ENCODE measurements around the gene CHSY1.

CHSY1 gene

DNA sequence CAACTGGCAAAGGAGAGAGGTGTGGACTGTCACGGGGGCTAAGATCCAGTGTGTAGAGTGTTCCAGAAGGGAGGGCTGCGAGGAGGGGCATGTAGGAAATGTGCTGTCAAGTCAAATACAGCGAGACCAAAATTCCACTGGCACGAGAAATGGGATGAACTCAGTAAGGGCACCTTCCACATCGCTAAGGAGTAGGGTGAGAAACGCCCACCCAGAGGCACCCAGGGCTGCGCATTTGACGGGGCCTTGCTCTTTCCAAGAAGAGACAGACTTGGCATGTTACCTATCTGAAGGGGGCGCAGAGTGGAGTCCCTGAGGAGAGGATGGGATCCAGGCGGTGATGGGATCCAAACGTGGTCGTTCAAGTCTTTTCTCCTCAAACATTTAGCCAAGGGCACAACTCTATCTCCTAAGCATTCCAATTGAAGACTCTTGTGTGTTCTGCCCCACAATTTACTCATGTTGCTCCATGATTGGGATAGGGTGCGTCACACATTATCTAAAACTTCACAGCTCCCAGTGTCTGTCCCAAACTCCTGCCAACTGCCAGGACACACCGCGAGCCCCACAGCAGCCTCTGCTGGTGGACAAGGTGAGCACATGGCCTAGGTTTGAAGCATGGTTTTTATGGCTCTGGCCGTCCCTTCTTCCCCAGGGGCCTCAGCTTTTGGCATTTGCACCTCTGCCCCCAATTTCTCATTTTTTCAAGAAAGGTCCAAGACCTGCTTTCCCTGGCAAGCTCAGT lies 17.8 kb upstream of the CHSY1 start:
- Histone ChIP-seq H3K9me3 (no peaks in the 10 kb centered on the region), H3K9ac (no peak overlapping the region), H3K4me1 (peaks cover 7% of the 10 kb centered on the region), H3K4me2 (no peak overlapping the region), H3K36me3 (peaks cover 59% of the 10 kb centered on the region), H3K4me3 (no peak overlapping the region), H3K27me3 (no peaks in the 10 kb centered on the region), H4K20me1 (0 out of 2 replicates have a peak, but pooled peaks cover under 1% of the 10 kb centered on the region), H3K27ac (no peak overlapping the region)
- no peak for TF ChIP-seq Cebpa-rat (IDR thresholded peaks at IDR 0.05)

DNA sequence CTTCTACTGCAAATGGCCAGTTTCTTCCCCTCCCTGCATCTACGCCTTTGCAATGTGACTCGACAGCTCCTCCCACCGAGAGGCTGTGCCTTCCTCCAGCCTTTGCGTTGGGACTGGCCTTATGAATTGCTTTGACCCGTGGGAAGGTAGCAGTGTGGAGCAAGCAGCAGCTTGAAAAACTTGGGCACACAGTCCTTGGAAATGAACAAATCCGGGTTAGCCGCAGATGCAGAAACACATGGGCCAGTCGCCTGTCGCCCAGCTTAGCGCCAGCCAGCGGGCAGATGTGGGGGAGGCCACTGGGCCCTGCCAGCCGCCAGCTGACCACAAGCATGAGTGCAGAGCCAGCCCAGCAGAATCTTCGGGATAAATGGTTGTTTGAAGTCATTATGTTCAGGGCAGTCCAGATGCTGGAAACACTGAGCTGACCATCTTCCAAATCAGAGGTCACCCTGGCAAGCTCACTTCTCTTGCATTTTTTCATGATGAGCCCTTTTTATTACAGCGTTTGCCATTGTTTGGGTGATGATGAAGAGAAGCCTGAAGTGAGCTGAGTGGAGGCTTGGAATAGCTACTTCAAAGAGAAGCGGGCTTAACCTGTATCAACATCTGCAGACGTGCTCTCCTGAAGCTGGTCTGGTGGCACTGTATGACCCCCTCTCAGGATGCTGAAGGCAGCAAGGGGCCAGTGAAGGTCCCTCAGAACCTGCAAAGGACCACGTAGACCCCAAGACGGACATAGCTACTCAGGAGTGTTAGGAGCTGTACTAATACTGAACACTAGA lies 15.7 kb upstream of the CHSY1 start:
- no peaks in the 10 kb centered on the region for H3K9me3 ChIP-seq
- H3K27me3 ChIP-seq = no peaks in the 10 kb centered on the region
- no peak overlapping the region for H3K4me3 ChIP-seq
- H3K36me3 ChIP-seq = peaks cover 37% of the 10 kb centered on the region
- no peak overlapping the region for H3K9ac ChIP-seq
- no peaks in the 10 kb centered on the region for H4K20me1 ChIP-seq
- no peak overlapping the region for H3K27ac ChIP-seq
- H3K4me2 ChIP-seq = no peak overlapping the region
- no peak for TF ChIP-seq Cebpa-rat (IDR thresholded peaks at IDR 0.05)
- peaks cover 7% of the 10 kb centered on the region for H3K4me1 ChIP-seq

DNA sequence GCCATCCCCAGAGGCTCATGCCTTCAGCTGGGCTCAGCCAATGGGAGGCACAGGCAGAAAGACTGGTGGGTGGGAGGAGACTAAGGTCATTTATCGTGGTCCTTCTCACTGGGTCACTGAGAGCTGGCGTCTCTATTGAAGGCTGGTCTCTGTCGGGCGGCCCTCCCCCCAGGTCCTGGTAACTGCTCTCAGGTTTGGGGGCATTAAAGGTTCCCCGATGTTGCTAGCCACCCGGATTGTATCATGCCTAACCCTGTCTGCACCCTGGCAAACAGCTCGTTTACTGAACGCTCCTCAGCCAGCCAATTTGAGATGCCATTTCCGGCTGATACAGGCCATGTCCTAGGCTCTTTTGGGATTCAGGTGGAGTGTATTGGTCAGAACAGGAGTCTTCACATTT lies 14.9 kb upstream of the CHSY1 start:
- no peak overlapping the region for H3K9ac ChIP-seq

DNA sequence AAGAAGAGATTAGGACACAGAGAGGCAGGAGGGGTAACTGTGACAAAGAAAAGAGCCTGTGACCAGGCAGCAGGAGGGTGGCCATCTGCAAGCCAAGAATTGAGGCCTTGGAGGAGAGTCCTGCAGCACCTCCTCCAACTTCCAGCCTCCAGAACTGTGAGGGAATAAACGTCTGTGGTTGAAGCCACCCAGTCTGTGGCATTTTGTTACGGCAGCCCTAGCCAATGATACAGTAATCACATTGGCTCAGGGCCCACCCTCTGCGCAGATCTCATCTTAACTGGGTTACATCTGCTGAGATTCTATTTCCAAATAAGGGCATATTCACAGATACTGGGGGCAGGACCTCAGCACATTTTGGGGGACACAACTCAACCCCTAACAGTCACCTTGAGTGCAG lies 14.2 kb upstream of the CHSY1 start:
- Histone ChIP-seq H4K20me1 (no peaks in the 10 kb centered on the region), H3K36me3 (peaks cover 22% of the 10 kb centered on the region), H3K27me3 (no peaks in the 10 kb centered on the region), H3K4me1 (peaks cover 7% of the 10 kb centered on the region), H3K9ac (no peak overlapping the region), H3K4me2 (no peak overlapping the region), H3K27ac (no peak overlapping the region), H3K4me3 (no peak overlapping the region), H3K9me3 (no peaks in the 10 kb centered on the region)
- TF ChIP-seq Cebpa-rat (IDR thresholded peaks at IDR 0.05) = no peak

More for the DNA sequence above, 14.9 kb upstream of the CHSY1 start:
- no peak for TF ChIP-seq Cebpa-rat (IDR thresholded peaks at IDR 0.05)
- Histone ChIP-seq H3K4me2 (no peak overlapping the region), H3K27me3 (no peaks in the 10 kb centered on the region), H3K36me3 (peaks cover 30% of the 10 kb centered on the region), H3K4me3 (no peak overlapping the region), H3K9me3 (no peaks in the 10 kb centered on the region), H4K20me1 (no peaks in the 10 kb centered on the region), H3K4me1 (peaks cover 7% of the 10 kb centered on the region), H3K27ac (no peak overlapping the region)

DNA sequence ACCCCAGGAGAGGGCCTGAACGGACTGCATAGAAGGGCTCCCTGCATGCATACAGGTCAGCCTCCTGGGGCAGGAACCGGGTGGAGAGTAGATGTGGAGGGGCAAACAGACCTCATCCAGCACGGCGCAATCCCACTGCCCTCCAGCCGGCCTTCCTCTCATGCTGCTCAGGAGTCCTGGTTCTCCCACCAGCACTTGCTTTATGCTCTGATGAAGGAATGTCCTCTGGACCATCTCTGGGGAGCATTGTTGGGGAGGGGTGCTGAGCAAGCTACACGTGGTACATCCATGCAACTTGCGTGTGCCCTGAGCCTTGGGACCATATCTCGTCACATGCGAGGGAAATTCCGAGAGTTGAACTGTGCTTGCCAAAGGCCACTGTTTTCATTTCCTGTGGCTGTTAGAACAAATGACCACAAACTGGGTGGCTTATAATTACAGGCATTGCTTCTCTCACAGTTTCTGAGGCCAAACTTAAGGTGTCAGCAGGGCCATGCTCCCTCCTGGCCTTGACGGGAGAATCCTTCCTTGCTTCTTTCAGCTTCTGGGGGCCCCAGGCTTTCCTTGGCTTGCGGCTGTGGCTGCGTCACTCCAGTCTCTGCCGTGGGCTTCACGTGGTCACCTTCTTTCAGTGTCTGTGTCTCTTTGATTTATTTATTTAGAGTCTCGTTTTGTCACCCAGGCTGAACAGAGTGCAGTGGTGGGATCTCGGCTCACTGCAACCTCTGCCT lies 13.2 kb upstream of the CHSY1 start:
- Histone ChIP-seq H3K27ac (no peak overlapping the region), H3K27me3 (no peaks in the 10 kb centered on the region), H3K4me3 (no peak overlapping the region), H3K9me3 (no peaks in the 10 kb centered on the region), H3K4me2 (no peak overlapping the region), H4K20me1 (no peaks in the 10 kb centered on the region), H3K4me1 (peaks cover 7% of the 10 kb centered on the region), H3K9ac (no peak overlapping the region), H3K36me3 (peaks cover 13% of the 10 kb centered on the region)
- TF ChIP-seq Cebpa-rat (IDR thresholded peaks at IDR 0.05) = no peak

DNA sequence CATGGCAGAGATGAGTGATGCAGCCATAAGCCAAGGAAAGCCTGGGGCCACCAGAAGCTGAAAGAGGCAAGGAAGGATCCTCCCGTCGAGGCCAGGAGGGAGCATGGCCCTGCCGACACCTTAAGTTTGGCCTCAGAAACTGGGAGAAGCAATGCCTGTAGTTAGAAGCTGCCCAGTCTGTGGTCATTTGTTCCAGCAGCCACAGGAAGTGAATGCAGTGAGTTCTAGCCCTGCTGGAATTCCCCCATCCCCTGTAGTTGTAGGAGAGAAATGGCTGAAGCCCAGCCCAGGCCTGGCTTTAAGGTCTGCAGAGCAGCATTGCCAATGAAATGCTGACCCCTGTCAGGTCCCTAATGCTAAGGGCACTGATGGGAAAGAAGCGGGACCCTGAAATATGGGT lies 12.2 kb upstream of the CHSY1 start:
- H4K20me1 ChIP-seq = no peaks in the 10 kb centered on the region
- H3K4me1 ChIP-seq = peaks cover 7% of the 10 kb centered on the region
- H3K27me3 ChIP-seq = no peaks in the 10 kb centered on the region
- H3K9me3 ChIP-seq = no peaks in the 10 kb centered on the region
- TF ChIP-seq Cebpa-rat (IDR thresholded peaks at IDR 0.05) = no peak
- H3K4me3 ChIP-seq = no peak overlapping the region
- H3K36me3 ChIP-seq = peaks cover 2% of the 10 kb centered on the region
- no peak overlapping the region for H3K4me2 ChIP-seq
- no peak overlapping the region for H3K9ac ChIP-seq
- no peak overlapping the region for H3K27ac ChIP-seq

DNA sequence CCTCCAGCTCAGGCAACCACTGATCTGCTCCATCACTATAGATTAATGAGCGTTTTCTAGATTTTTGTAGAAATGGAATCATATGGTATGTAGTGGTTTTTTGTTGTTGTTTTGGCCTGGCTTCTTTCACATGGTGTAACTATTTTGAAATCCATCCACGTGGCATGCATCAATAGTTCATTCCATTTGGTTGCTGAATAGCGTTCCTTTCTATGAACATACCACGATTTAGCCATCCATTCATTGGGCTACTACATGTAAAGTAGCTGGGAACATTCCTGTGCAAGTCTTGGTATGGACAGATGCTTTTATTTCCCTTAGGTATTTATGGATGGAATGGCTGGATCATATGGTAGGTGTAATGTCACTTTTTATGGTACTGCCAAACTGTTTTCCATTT lies 10.7 kb upstream of the CHSY1 start:
- H3K27ac ChIP-seq = no peak overlapping the region
- H3K9ac ChIP-seq = no peak overlapping the region
- H3K36me3 ChIP-seq = no peaks in the 10 kb centered on the region
- no peak overlapping the region for H3K4me3 ChIP-seq
- no peaks in the 10 kb centered on the region for H4K20me1 ChIP-seq
- TF ChIP-seq Cebpa-rat (IDR thresholded peaks at IDR 0.05) = no peak
- no peak overlapping the region for H3K4me2 ChIP-seq
- no peaks in the 10 kb centered on the region for H3K27me3 ChIP-seq
- H3K9me3 ChIP-seq = no peaks in the 10 kb centered on the region
- peaks cover 7% of the 10 kb centered on the region for H3K4me1 ChIP-seq

DNA sequence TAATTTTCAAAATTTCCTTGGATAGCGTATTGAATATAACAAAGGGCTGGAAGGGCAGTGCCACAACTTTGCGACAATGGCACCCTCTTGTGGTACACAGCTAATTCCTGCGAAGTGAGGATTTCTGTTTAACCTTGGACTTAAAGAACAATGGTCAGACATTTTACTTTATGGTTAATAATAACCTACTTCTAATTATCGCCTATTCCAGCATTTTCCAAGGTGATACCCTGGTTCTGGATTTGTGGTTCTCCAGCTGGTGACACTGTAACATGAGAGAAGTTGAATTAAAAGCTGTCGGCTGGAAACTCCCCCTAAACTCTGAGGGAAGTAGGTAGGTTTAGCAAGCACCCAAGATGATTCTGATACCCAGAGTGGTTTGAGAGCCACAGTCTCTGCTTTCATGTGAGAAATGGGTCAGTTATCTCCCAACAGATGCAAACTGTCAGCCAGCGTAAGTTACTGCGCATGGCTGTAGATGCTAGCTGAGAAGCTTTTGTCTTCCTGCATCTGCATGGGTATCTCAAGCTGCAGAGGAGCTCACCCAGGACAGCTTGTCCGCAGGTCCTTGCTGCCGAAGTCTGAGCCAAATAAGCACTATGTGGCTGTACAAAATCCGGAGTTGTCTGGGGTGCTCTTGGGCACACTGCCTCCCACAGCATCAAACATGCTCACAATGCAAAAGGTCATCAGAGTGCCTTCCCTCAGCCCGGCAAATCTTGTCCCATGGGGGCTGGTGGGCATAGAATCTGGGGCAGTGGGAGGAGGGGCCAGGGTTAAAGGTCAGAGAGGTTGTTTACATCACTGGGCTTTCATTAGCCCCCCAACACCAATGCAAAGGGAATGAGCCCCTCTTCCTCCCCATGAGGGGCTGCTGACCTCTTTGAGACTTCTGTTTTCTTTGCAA lies 6.6 kb upstream of the CHSY1 start:
- TF ChIP-seq Cebpa-rat (IDR thresholded peaks at IDR 0.05) = no peak
- Histone ChIP-seq H3K9me3 (no peaks in the 10 kb centered on the region), H3K4me3 (no peak overlapping the region), H3K27ac (no peak overlapping the region), H3K4me2 (no peak overlapping the region), H3K36me3 (no peaks in the 10 kb centered on the region), H3K9ac (no peak overlapping the region), H4K20me1 (no peaks in the 10 kb centered on the region), H3K27me3 (no peaks in the 10 kb centered on the region), H3K4me1 (peaks cover 9% of the 10 kb centered on the region)

DNA sequence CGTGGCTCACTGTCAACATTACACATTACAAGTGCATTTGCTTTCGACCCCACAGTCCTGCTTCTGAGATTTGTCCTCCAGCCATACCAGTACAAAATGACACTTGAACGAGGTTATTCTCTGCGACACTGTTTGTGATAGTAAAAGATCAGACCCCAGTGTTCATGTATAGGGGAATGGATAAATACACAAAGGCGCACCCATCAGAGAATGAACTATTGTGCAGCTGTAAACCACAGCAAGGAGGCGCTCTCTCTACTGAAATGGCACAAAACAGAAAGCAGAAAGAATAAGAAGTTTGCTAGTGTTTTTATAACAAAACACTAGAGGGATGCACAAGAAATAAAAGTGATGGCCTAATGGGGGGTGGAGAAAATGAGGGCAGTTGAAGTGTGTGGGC lies 4.9 kb upstream of the CHSY1 start:
- H3K4me3 ChIP-seq = no peak overlapping the region
- no peaks in the 10 kb centered on the region for H3K9me3 ChIP-seq
- H3K4me1 ChIP-seq = peaks cover 21% of the 10 kb centered on the region
- TF ChIP-seq Cebpa-rat (IDR thresholded peaks at IDR 0.05) = no peak
- H3K4me2 ChIP-seq = no peak overlapping the region
- H4K20me1 ChIP-seq = no peaks in the 10 kb centered on the region
- H3K9ac ChIP-seq = no peak overlapping the region
- no peak overlapping the region for H3K27ac ChIP-seq
- no peaks in the 10 kb centered on the region for H3K27me3 ChIP-seq
- no peaks in the 10 kb centered on the region for H3K36me3 ChIP-seq

All from BLaER1 (cell line).